Stromal cell of bone marrow (primary cell): Measurements from ENCODE around the gene CABLES1.
"Not testable (repeated sequence)": the region's sequence is repeated elsewhere in the genome, so short reads cannot be mapped to it uniquely, and the experiment has no call there.

Experiments
- DNase-seq: peaks from one replicate; pipeline ENCODE4 v3.0.0-alpha.2; 2012; ENCODE audit warnings: low read depth

The CABLES1 gene, protein sequence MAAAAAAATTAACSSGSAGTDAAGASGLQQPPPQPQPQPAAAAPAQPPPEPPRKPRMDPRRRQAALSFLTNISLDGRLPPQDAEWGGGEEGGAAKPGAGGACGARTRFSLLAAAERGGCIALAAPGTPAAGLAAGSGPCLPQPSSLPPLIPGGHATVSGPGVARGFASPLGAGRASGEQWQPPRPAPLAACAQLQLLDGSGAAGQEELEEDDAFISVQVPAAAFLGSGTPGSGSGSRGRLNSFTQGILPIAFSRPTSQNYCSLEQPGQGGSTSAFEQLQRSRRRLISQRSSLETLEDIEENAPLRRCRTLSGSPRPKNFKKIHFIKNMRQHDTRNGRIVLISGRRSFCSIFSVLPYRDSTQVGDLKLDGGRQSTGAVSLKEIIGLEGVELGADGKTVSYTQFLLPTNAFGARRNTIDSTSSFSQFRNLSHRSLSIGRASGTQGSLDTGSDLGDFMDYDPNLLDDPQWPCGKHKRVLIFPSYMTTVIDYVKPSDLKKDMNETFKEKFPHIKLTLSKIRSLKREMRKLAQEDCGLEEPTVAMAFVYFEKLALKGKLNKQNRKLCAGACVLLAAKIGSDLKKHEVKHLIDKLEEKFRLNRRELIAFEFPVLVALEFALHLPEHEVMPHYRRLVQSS

DNA sequence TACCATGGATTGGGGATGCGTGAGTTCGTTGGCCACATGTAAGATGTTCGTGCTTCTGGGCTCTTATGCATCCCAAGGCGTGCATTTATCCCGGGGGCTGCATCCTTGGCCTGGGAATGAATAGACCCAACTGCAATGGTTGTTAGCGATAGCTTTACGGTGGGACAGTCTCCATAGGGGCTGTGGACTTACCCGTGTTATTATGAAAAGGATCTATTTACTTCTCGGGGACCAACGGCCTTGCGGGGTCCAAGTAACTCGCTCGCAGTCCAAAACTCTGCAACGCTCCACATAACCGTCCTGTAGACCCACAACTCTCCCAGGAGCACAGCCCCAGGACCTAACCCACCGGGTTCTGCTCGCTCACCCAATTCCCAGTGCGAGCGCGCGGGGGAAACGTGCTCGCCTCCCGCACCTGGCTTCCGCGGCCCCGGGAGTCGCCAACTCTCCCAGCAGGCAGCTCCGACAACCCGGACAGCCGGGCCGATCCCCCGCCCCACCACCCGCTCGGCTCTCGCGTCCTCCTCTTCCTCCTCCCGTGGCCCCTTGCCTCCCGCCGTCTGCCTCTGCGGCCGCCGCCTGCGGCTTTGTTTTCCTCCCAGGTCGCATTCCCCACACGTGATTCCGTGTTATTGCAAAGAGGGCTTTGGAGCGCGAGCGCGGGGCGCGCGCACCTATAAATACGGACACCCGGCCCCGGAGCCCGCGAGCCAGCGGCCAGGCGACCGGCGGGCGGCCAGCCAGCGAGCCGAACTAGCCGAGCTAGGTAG, at the start of gene CABLES1:
TSS of gene CABLES1 (plus strand) at position 706 of the 770 bp plus-strand sequence. CDS start 278 bp downstream, outside the sequence.
- DNase-seq = no peak

DNA sequence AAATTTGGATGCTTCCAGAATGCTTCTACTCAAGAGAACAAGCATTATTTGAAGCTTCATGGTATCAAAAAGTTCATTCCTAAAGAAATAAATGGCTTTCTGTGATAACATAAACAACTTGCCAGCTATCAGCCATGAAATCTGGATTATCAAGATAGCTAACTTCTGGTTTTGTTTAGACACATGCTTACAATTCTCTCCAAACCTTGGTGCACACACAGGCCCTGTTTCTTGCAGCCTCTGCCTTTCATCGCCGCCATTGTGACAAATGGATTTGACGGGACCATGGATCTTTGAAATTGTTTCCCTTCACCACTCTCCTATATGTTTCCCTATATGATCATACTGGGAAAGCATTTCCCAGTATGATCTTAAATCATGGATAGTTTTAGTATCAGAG, 47.9 kb upstream of the CABLES1 start:
- no peak for DNase-seq

DNA sequence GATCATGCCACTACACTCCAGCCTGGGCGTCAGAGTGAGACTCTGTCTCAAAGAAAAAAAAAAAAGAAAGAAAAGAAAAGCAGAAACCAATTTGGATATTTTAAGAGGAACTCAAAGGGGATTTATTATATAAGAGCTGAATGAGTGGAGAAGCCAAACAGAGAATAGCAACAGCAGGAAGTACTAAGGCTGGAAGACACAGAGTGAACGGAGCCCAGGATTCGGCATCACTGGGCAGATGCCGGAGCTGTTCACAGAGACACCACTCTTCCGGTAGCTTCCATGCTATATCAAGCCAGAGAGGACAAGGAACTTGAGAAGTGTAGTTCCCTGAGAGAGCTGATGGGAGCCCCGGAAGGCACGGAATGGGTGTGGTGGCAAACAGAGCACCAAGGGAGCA, 47.0 kb upstream of the CABLES1 start:
- DNase-seq = no peak

DNA sequence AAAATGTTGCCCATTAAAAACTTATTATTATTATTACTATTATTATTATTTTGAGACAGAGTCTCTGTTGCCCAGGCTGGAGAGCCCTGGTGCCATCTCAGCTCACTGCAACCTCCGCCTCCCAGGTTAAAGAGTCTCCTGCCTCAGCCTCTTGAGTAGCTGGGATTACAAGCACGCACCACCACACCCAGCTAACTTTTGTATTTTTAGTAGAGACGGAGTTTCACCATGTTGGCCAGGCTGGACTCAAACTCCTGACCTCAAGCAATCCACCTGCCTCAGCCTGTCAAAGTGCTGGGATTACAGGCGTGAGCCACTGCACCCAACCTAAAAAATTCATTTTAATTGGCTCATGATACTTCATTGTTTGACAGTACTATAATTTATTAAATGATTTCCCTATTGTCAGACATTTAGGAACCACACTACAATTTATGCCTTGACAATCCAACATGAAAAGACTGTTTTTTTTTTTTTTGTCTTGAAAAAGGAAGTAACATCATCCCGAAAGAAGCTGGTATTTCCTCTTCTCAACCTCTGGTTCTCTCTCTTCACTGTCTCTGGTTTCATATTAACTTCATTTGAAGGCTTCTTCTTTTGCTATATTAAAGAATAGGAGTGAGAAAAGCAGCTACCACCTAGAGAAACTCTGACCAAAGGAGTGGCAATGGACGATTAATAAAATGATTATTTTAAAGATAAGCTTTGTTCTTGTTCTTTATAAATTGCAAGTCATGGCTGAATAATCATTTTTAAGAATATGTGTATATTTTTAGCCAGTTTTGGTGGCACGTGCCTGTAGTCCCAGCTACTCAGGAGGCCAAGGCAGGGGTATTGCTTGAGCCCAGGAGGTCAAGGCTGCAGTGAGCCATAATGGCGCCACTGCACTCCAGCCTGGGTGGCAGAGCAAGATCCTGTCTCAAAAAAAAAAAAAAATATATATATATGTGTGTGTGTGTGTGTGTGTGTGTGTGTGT, 44.0 kb upstream of the CABLES1 start:
- not testable (repeated sequence) for DNase-seq

DNA sequence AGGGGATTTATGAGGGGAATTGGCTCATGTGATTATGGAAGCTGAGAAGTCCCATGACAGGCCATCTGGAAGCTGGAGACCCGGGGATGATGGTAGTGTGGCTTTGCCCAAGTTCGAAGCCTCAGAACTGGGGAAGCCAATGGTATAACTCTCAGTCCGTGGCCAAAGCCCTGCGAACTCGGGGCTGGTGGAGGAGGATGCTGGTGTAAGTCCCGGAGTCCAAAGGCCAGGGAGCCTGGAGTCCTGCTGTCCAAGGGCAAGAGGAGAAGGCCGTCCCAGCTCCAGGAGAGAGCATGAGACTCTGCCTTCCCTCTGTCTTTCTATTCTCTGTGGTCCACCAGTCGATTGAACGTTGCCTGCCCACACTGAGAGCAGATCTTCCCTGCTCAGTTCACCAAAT, 43.2 kb upstream of the CABLES1 start:
- no peak for DNase-seq

DNA sequence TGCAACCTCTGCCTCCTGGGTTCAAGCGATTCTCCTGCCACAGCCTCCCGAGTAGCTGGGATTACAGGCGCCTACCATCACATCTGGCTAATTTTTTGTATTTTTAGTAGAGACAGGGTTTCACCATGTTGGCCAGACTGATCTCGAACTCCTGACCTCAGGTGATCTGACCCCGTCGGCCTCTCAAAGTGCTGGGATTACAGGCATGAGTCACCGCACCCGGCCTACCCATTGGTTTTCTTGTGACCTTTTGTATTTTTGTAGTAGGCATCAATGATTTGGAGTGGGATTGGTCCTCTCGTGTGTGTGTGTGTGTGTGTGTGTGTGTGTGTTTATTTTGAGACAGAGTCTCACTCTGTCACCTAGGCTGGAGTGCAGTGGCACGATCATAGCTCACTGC, 42.2 kb upstream of the CABLES1 start:
- not testable (repeated sequence) for DNase-seq

DNA sequence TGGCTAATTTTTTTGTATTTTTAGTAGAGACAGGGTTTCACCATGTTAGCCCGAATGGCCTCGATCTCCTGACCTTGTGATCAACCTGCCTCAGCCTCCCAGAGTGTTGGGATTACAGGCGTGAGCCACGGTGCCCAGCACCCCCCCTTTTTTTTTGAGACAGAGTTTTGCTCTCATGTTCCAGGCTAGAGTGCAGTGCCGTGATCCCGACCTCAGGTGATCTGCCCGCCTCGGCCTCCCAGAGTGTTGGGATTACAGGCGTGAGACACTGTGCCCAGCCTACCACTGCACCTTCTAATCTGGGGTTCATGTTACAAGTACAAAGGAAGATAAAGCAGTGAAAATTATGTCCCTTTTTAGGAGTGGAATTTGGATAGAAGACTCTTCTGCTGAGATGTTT, 41.5 kb upstream of the CABLES1 start:
- no peak for DNase-seq

DNA sequence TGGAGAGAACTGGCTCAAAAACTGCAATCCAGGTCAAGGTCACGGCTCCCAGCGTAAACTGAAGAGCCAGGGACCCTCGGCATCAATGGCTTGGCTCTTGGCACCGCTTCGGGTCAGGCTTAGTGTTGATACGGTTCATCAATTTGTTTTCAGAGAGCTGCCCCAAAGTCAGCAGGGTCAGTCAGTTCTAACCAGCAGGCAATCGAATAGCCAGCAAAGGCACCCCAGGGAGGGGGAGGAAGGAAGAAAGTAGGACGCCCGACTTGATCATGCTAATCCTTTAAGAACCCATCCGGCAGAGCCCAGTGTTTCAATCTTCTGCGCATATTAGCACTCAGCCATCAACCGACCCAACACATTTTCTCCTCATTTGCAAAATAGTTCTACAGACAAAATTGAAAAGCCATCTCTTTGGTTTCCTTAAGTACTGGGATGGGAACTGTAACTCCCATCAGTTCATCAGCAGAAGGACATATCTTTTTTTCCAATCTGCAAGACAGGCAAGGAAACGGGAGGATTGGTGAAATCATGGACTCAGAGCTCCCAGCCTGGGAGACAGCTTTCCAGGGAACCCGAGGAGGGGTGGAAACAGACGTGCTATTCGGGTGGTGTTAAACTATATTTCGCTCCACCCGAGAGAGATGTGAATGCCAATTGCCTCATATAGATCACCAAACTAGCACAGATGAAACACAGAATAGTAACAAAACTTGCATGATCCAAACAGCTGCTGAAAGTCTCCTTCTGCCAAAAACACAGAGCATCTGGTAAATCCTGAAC, 40.7 kb upstream of the CABLES1 start:
- DNase-seq = no peak

DNA sequence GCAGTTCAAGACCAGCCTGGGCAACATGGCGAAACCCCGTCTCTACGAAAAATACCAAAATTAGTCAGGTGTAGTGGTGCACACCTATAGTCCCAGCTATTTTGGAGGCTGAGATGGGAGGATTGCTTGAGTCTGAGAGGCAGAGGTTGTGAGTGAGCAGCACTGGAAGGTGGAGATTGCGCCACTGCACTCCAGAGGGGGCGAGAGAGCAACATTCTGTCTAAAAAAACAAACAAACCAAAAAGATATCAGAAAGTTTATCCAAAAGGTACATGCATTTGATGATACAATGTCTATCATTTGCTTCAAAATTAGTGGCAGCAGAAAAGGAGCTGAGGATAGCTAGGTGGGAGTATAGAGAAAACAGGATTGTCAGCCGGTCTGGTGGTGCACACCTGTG, 39.8 kb upstream of the CABLES1 start:
- DNase-seq = no peak

DNA sequence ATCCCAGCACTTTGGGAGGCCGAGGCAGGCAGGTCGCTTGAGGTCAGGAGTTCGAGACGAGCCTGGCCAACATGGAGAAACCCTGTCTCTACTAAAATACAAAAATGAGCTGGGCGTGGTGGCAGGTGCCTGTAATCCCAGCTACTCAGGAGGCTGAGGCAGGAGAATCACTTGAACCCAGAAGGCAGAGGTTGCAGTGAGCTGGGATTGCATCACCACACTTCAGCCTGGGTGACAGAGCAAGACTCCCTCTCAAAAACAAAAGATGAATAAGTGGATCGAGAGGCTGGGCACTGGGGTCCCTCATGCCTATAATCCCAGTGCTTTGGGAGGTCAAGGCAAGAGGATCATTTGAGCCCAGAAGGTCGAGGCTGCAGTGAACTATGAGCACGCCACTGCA, 38.3 kb upstream of the CABLES1 start:
- not testable (repeated sequence) for DNase-seq

DNA sequence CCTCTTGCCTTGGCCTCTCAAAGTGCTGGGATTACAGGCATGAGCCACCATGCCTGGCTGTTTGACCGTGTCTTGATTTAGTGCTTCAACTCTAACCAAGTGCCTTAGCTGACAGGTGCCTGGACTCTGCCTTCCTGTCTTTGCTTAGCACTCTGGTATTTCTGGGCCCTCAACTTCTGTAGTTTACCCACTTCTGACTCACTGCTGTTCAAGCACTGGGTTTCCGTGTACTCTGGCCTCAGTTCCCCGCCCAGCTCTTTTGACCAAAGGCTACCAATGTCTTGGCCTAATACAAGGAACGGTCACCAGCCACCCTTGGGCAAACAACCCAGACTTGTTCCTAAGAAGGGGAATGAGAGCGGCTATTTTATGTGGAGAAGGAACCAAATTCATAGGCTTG, 35.7 kb upstream of the CABLES1 start:
- no peak for DNase-seq

DNA sequence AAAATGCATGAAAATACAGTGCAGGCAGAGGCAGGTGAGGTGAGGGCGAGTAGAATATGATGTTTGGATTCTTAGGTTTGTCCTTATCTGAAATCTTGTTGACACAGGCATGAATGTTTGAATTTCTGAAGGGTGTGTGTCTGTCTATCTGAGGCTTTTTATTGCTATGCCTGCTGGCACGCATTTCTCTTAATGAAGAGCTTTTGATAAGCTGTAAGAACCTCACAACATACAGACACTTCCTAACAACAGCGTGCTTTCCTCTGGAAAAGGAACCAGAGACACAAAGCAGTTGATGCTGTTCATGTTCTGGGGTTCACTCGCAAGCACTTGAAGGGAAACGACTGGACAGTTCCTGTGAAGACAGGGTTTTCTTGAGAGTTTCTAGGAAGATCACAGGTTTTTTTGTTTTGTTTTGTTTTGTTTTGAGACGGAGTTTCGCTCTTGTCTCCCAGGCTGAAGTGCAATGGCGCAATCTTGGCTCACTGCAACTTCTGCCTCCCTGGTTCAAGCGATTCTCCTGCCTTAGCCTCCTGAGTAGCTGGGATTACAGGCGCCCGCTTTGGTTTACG, 33.3 kb upstream of the CABLES1 start:
- DNase-seq = no peak

DNA sequence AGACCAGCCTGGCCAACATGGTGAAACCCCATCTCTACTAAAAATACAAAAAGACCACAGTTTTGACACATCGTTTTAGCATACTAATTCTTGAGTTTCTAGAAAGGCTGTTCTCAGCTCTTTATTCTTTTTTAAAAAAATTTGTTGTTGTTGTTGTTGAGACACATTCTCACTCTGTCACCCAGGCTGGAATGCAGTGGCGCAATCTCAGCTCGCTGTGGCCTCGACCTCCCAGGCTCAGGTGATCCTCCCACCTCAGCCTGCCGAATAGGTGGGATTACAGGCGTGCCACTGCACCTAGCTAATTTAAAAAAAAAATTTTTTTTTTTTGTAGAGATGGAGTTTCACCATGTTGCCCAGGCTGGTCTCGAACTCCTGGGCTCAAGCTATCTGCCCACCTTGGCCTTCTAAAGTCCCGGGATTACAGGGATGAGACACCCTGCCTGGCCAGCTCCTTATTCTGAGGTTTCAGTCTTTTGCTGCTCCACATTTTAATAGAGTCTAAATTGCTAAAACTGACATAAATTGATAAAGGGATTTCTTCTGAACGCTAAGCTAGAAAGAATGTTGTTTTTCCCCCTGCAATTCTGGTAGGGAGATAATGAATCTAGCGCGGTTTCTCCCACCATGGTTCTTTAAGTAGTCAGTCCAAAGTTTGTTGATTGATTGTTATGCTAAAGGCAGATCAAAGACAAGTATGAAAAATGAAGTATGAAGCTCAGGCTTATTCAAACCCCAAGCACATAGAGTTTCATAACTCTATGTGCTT, 32.6 kb upstream of the CABLES1 start:
- DNase-seq = no peak

DNA sequence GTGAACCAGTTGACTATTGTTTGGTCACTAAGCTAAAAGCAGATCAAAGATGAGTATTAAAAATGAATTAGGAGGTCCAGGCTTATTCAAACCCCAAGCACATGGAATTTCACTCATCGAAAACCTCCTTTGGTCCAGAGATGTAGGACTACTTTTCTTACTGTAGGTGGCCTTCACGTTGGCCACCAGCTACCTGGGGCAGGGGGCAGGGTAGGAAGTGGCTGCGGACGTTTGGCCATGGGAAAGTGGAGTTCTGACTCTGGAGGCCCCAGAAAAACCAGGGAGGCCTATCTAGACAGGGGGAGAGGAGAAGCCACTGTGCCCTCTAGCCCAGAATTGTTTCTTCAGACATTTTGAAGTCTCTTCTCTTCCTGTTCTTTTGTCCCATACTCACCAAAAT, 31.8 kb upstream of the CABLES1 start:
- DNase-seq = no peak

DNA sequence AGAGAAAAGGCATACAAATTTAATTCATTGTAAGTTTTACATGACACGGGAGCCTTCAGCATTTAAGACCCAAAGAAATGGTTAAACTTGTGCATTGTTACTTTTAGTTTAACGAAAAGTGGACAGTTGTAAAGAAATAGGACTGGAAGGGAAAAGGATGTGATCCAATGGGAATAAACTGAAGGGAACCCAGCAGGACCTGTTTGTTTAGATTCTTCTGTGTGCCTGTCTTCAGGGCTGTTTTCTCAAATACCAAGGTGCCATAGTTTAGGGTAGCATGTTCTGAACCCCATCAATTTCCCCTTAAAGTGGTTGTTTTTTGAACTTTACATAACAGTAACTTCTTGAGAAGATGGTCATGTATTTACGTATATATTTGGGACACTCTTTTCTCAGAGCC, 30.3 kb upstream of the CABLES1 start:
- no peak for DNase-seq

DNA sequence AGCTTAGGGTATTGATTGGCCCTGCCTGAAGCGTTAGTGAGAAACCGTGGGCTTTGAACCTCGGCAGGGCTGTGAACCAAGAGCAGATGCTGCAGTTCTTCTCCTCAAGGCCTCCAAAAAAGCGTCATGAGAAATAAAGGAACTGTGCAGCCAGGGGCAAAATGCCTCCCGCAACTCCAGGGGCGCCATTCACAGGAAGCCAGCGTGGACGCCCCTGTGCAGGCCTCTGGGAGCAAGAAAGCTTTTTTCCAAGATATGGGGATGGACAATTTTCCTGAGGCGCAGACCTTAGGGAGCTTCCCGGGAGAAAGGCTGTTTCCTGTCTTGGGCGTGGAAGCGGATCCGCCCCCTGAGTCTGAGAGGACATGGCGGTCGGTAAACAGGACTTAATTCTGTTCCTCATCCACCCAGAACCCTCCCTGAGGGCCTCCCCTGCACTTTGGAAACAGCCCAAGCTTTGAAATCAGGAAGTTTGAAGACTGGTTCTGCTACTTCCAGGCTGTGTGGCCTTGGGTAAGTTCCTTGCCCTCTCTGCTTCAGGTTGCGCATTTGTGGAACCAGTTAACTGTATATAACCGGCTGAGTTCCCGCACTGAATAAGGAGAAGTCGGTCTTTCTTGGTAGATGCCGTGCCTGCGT, 29.6 kb upstream of the CABLES1 start:
- DNase-seq = no peak

DNA sequence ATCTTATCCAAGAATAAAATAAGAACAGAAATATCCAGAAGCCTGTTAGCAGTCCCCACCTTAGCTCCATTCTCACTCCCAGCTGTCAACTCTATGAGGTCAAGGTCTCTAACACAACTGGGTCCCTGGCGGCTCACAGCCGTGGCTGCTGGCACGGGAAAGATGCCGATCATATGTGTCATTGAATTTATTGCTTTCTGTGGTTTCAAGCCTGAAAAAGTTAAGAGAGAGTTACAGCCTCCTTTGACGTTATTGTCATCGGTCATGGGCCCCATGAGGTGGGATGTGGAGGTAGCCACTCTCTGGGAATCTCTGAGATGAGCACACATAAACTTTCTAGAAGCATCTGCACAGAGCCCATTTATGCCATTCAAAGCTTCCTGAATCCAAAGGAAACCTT, 28.7 kb upstream of the CABLES1 start:
- DNase-seq = peak; percentile 80

DNA sequence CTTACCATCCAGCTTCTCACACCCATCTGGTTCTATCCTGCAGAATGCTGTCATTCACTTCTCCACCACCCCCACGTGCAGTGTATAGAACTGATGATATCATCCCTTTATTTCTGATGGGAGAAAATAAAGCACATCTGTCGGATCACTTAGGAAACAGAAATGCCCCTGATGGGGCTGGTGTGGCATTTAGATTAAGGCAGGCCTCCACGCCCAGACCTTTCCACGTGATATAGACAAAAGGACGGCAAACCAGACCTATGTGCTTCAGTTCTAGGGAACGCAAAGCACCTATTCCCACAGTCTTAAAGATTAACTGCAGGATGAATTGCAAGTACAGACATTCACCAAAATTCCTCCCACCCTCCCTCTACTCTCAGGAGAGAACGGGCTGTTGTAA, 27.6 kb upstream of the CABLES1 start:
- DNase-seq = no peak

DNA sequence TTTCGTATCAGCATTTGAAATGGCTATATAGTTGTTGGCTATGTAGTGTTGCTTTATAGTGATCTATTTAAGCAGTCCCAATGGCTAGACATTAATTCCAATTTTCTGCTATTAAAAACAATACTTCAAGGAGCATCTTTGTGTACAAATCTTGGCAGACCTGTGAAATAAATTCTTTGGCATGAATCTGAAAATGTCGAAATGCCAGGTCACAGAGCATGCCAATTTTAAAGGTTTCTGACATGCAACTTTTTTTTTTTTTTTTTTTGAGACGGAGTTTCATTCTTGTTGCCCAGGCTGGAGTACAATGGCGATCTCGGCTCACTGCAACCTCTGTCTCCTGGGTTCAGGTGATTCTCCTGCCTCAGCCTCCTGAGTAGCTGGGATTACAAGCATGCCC, 26.8 kb upstream of the CABLES1 start:
- DNase-seq = no peak
